ENCODE data around the gene CNPY3. TPM values are rescaled to one million over a fixed set of nuclear protein-coding genes. Genes with fewer than 3 reads are reported as not detected.

CNPY3 gene
- total and polyA plus RNA-seq, 2 of the 13 experiments (the other 11 are each of a cell fraction or from before 2014, with no cell fraction given): 42.3 to 60.2 TPM

GRCh38 chr6:42960243-42961019 is 31.2 kb downstream of the CNPY3 start, which contains the start of gene GNMT (continued):
- TF ChIP-seq ATF3 (CRISPR knock-in tag; IDR thresholded peaks at IDR 0.05) (peak; percentile 60), DRAP1 (CRISPR knock-in tag; IDR thresholded peaks at IDR 0.05) (peak; percentile 85), TRIM22 (IDR thresholded peaks at IDR 0.05) (no peak), PHF21A (CRISPR knock-in tag; IDR thresholded peaks at IDR 0.05) (peak; percentile 85; the same call in 1 of the 2 replicates), TFDP2 (CRISPR knock-in tag; IDR thresholded peaks at IDR 0.05) (peak; percentile 80), NCOA1 (CRISPR knock-in tag; IDR thresholded peaks at IDR 0.05) (peak; percentile 90), ZNF276 (CRISPR knock-in tag; IDR thresholded peaks at IDR 0.05; ENCODE audit: low read depth) (no peak; the same call in 1 of the 2 replicates), GFI1 (CRISPR knock-in tag; IDR thresholded peaks at IDR 0.05; ENCODE audit: borderline replicate concordance) (peak; percentile 52; the same call in 1 of the 2 replicates), ZNF136 (CRISPR knock-in tag; IDR thresholded peaks at IDR 0.05; ENCODE audit: low read depth) (peak; percentile 41; the same call in 1 of the 2 replicates), ADNP (CRISPR knock-in tag; IDR thresholded peaks at IDR 0.05) (no peak), AGO1 (IDR thresholded peaks at IDR 0.05; ENCODE audit: low read depth, low read length, poor library complexity, severe bottlenecking) (peak; percentile 49), NFIB (CRISPR knock-in tag; IDR thresholded peaks at IDR 0.05; ENCODE audit: borderline replicate concordance) (peak; percentile 82; the same call in 1 of the 2 replicates), GABPA (IDR thresholded peaks at IDR 0.05; ENCODE audit: low read depth, low read length) (no peak), GABPA (CRISPR knock-in tag; IDR thresholded peaks at IDR 0.05; ENCODE audit: low read depth) (no peak), ZNF766 (CRISPR knock-in tag; IDR thresholded peaks at IDR 0.05; ENCODE audit: borderline replicate concordance) (0 out of 2 replicates have a peak, but pooled peaks have one; percentile 51), HDAC2 (CRISPR knock-in tag; IDR thresholded peaks at IDR 0.05) (peak; percentile 56), ARID4A (CRISPR knock-in tag; IDR thresholded peaks at IDR 0.05; ENCODE audit: borderline replicate concordance) (peak; percentile 97), PCBP2 (optimal IDR thresholded peaks at IDR 0.05; ENCODE audit: low read depth, low read length, poor library complexity, severe bottlenecking) (no peak), IRF2 (CRISPR knock-in tag; IDR thresholded peaks at IDR 0.05) (peak; percentile 17), DR1 (CRISPR knock-in tag; IDR thresholded peaks at IDR 0.05) (no peak; the same call in 1 of the 2 replicates)
